ENCODE measurements around the gene EEFSEC. TPM values are rescaled to one million over a fixed set of nuclear protein-coding genes. Genes with fewer than 3 reads are reported as not detected.

EEFSEC gene
- total and polyA plus RNA-seq, 7 experiments from 2014 or later, result 17.3 to 31.4 (median 18.3) TPM

- Histone ChIP-seq H3K27me3 (ENCODE audit: control insufficient read depth in 2 of 2, insufficient read depth in 2 of 2, low read length in 2 of 2) (no peaks in the 10 kb centered on the region), H3K36me3 (ENCODE audit: control insufficient read depth in 2 of 3, insufficient read depth in 3 of 3, low read length in 3 of 3) (no peaks in the 10 kb centered on the region), H3K27ac (ENCODE audit: low read depth, low read length) (no peak overlapping the region), H3K4me3 (ENCODE audit: low read length) (no peak overlapping the region), H3K9me3 (ENCODE audit: control insufficient read depth in 2 of 3, low read length in 3 of 3) (peaks cover 0 to 17% (median 0%) of the 10 kb centered on the region in 3 experiments), H3K4me1 (ENCODE audit: control insufficient read depth in 2 of 2, insufficient read depth in 2 of 2, low read length in 2 of 2) (peaks cover 0 to 12% of the 10 kb centered on the region in 2 donors)
- Mint-ChIP-seq H3K27me3 (peaks cover 6 to 12% (median 11%) of the 10 kb centered on the region in 5 donors), H3K4me3 (no peak overlapping the region), H3K4me1 (peaks cover 11 to 28% (median 25%) of the 10 kb centered on the region in 7 donors), H3K9me3 (peaks cover 0 to 35% (median 19%) of the 10 kb centered on the region in 11 donors), H3K36me3 (peaks cover 7 to 36% (median 17%) of the 10 kb centered on the region in 5 donors), H3K27ac (no peak overlapping the region)
- POLR2A ChIA-PET, result no interaction called here
- no peak for ATAC-seq
- CTCF ChIA-PET, result no interaction called here
- DNase-seq, result no peak
- intact Hi-C loops (cut with micrococcal nuclease), result no loop called here
Measured at GRCh38 chr3:128443771-128444170, 290.5 kb downstream of the EEFSEC start.

- Histone ChIP-seq H3K36me3 (ENCODE audit: control insufficient read depth in 2 of 3, insufficient read depth in 3 of 3, low read length in 3 of 3) (no peaks in the 10 kb centered on the region), H3K27me3 (ENCODE audit: control insufficient read depth in 2 of 2, insufficient read depth in 2 of 2, low read length in 2 of 2) (no peaks in the 10 kb centered on the region), H3K9me3 (ENCODE audit: control insufficient read depth in 2 of 3, low read length in 3 of 3) (peaks cover 0 to 20% (median 0%) of the 10 kb centered on the region in 3 experiments), H3K4me3 (ENCODE audit: low read length) (no peak overlapping the region), H3K4me1 (ENCODE audit: control insufficient read depth in 2 of 2, insufficient read depth in 2 of 2, low read length in 2 of 2) (peaks cover 0 to 17% of the 10 kb centered on the region in 2 donors), H3K27ac (ENCODE audit: low read depth, low read length) (no peak overlapping the region)
- peaks cover 0 to 3% (median 0%) of the 10 kb centered on the region in 5 donors for H3K27me3 Mint-ChIP-seq
- no peak for DNase-seq
- no peak for ATAC-seq
- peaks cover 17 to 41% (median 33%) of the 10 kb centered on the region in 7 donors for H3K4me1 Mint-ChIP-seq
- H3K27ac Mint-ChIP-seq, result peak overlapping the region in 1 of 9 donors; percentile 1
- ChIA-PET POLR2A (no interaction called here), CTCF (no interaction called here)
- peaks cover 7 to 46% (median 19%) of the 10 kb centered on the region in 5 donors for H3K36me3 Mint-ChIP-seq
- intact Hi-C loops (cut with micrococcal nuclease), result loop anchor here (5.0 kb wide), 1 partner anchor 42 kb away; no protein-coding TSS in a partner anchor
- H3K4me3 Mint-ChIP-seq, result no peak overlapping the region
- peaks cover 8 to 45% (median 26%) of the 10 kb centered on the region in 11 donors for H3K9me3 Mint-ChIP-seq
Measured at GRCh38 chr3:128445357-128445756, 292.1 kb downstream of the EEFSEC start.

GRCh38 chr3:128446821-128447220 lies 293.5 kb downstream of the EEFSEC start:
- peak overlapping the region in 2 of 10 donors; percentile 12 to 31 for H3K4me3 Mint-ChIP-seq
- H3K36me3 ChIP-seq (ENCODE audit: control insufficient read depth in 2 of 3, insufficient read depth in 3 of 3, low read length in 3 of 3), result no peaks in the 10 kb centered on the region
- ChIA-PET CTCF (no interaction called here), POLR2A (no interaction called here)
- H3K27ac Mint-ChIP-seq, result peak overlapping the region in 6 of 9 donors; percentile 15 to 94 (median 48)
- ATAC-seq (no peak), DNase-seq (no peak)
- no peak overlapping the region for H3K4me3 ChIP-seq (ENCODE audit: low read length)
- no peaks in the 10 kb centered on the region for H3K27me3 ChIP-seq (ENCODE audit: control insufficient read depth in 2 of 2, insufficient read depth in 2 of 2, low read length in 2 of 2)
- peaks cover 0 to 17% of the 10 kb centered on the region in 2 donors for H3K4me1 ChIP-seq (ENCODE audit: control insufficient read depth in 2 of 2, insufficient read depth in 2 of 2, low read length in 2 of 2)
- H3K9me3 ChIP-seq (ENCODE audit: control insufficient read depth in 2 of 3, low read length in 3 of 3), result peaks cover 0 to 20% (median 0%) of the 10 kb centered on the region in 3 experiments
- H3K27ac ChIP-seq (ENCODE audit: low read depth, low read length), result no peak overlapping the region
- H3K27me3 Mint-ChIP-seq, result peaks cover 0 to 3% (median 0%) of the 10 kb centered on the region in 5 donors
- peaks cover 17 to 45% (median 36%) of the 10 kb centered on the region in 7 donors for H3K4me1 Mint-ChIP-seq
- peaks cover 11 to 49% (median 19%) of the 10 kb centered on the region in 5 donors for H3K36me3 Mint-ChIP-seq
- peaks cover 10 to 48% (median 27%) of the 10 kb centered on the region in 11 donors for H3K9me3 Mint-ChIP-seq
- intact Hi-C loops (cut with micrococcal nuclease), result loop anchor here (5.0 kb wide), 1 partner anchor 40 kb away; no protein-coding TSS in a partner anchor

GRCh38 chr3:128447561-128448013 lies 294.3 kb downstream of the EEFSEC start:
- Mint-ChIP-seq H3K36me3 (peaks cover 9 to 49% (median 19%) of the 10 kb centered on the region in 5 donors), H3K27ac (peak overlapping the region in 7 of 9 donors; percentile 39 to 94 (median 81)), H3K4me3 (peak overlapping the region in 6 of 10 donors; percentile 4 to 82 (median 34)), H3K9me3 (peaks cover 10 to 48% (median 27%) of the 10 kb centered on the region in 11 donors), H3K4me1 (peaks cover 17 to 45% (median 36%) of the 10 kb centered on the region in 7 donors), H3K27me3 (peaks cover 0 to 8% (median 3%) of the 10 kb centered on the region in 5 donors)
- Histone ChIP-seq H3K27ac (ENCODE audit: low read depth, low read length) (peak overlapping the region; percentile 4), H3K27me3 (ENCODE audit: control insufficient read depth in 2 of 2, insufficient read depth in 2 of 2, low read length in 2 of 2) (no peaks in the 10 kb centered on the region), H3K4me3 (ENCODE audit: low read length) (no peak overlapping the region), H3K36me3 (ENCODE audit: control insufficient read depth in 2 of 3, insufficient read depth in 3 of 3, low read length in 3 of 3) (no peaks in the 10 kb centered on the region), H3K9me3 (ENCODE audit: control insufficient read depth in 2 of 3, low read length in 3 of 3) (peaks cover 0 to 20% (median 0%) of the 10 kb centered on the region in 3 experiments), H3K4me1 (ENCODE audit: control insufficient read depth in 2 of 2, insufficient read depth in 2 of 2, low read length in 2 of 2) (peaks cover 0 to 17% of the 10 kb centered on the region in 2 donors)
- POLR2A ChIA-PET, result interaction anchor here (0.7 kb wide), 1 partner anchor 446 kb away, joined by 4 read pairs; no protein-coding TSS in a partner anchor
- intact Hi-C loops (cut with micrococcal nuclease), result loop anchor here (1.0 to 5.0 kb wide), 2 partner anchors 21 to 40 kb away; no protein-coding TSS in a partner anchor
- DNase-seq, result peak in 5 of 9 donors; percentile 22 to 63 (median 27)
- CTCF ChIA-PET, result no interaction called here
- peak; percentile 29 for ATAC-seq

- Histone ChIP-seq H3K4me1 (ENCODE audit: control insufficient read depth in 2 of 2, insufficient read depth in 2 of 2, low read length in 2 of 2) (peaks cover 0 to 17% of the 10 kb centered on the region in 2 donors), H3K9me3 (ENCODE audit: control insufficient read depth in 2 of 3, low read length in 3 of 3) (peaks cover 0 to 20% (median 0%) of the 10 kb centered on the region in 3 experiments), H3K27me3 (ENCODE audit: control insufficient read depth in 2 of 2, insufficient read depth in 2 of 2, low read length in 2 of 2) (no peaks in the 10 kb centered on the region), H3K27ac (ENCODE audit: low read depth, low read length) (peak overlapping the region; percentile 52), H3K4me3 (ENCODE audit: low read length) (no peak overlapping the region), H3K36me3 (ENCODE audit: control insufficient read depth in 2 of 3, insufficient read depth in 3 of 3, low read length in 3 of 3) (no peaks in the 10 kb centered on the region)
- intact Hi-C loops (cut with micrococcal nuclease), result loop anchor here (1.0 to 5.0 kb wide), 2 partner anchors 22 to 39 kb away; no protein-coding TSS in a partner anchor
- Mint-ChIP-seq H3K36me3 (peaks cover 8 to 49% (median 19%) of the 10 kb centered on the region in 5 donors), H3K27ac (peak overlapping the region; percentile 81 to 97 (median 93)), H3K4me3 (peak overlapping the region; percentile 9 to 86 (median 70)), H3K9me3 (peaks cover 10 to 48% (median 27%) of the 10 kb centered on the region in 11 donors), H3K27me3 (peaks cover 0 to 8% (median 5%) of the 10 kb centered on the region in 5 donors), H3K4me1 (peaks cover 19 to 45% (median 36%) of the 10 kb centered on the region in 7 donors)
- CTCF ChIA-PET, result no interaction called here
- POLR2A ChIA-PET, result interaction anchor here (1.3 to 1.4 kb wide), 2 partner anchors 10 to 42 kb away, joined by 3 to 4 read pairs; no protein-coding TSS in a partner anchor
- ATAC-seq (peak; percentile 77), DNase-seq (peak in 7 of 9 donors; percentile 55 to 79 (median 71))
Measured at GRCh38 chr3:128448491-128448890, 295.2 kb downstream of the EEFSEC start.

- ATAC-seq, result no peak
- Histone ChIP-seq H3K27me3 (ENCODE audit: control insufficient read depth in 2 of 2, insufficient read depth in 2 of 2, low read length in 2 of 2) (no peaks in the 10 kb centered on the region), H3K36me3 (ENCODE audit: control insufficient read depth in 2 of 3, insufficient read depth in 3 of 3, low read length in 3 of 3) (no peaks in the 10 kb centered on the region), H3K27ac (ENCODE audit: low read depth, low read length) (peak overlapping the region; percentile 52), H3K4me1 (ENCODE audit: control insufficient read depth in 2 of 2, insufficient read depth in 2 of 2, low read length in 2 of 2) (peaks cover 0 to 17% of the 10 kb centered on the region in 2 donors), H3K4me3 (ENCODE audit: low read length) (no peak overlapping the region), H3K9me3 (ENCODE audit: control insufficient read depth in 2 of 3, low read length in 3 of 3) (peaks cover 0 to 20% (median 0%) of the 10 kb centered on the region in 3 experiments)
- Mint-ChIP-seq H3K9me3 (peaks cover 10 to 48% (median 27%) of the 10 kb centered on the region in 11 donors), H3K4me3 (peak overlapping the region in 4 of 10 donors; percentile 62 to 82 (median 70)), H3K4me1 (peaks cover 19 to 45% (median 36%) of the 10 kb centered on the region in 7 donors), H3K36me3 (peaks cover 8 to 49% (median 16%) of the 10 kb centered on the region in 5 donors), H3K27me3 (peaks cover 0 to 12% (median 5%) of the 10 kb centered on the region in 5 donors), H3K27ac (peak overlapping the region; percentile 81 to 97 (median 93))
- POLR2A ChIA-PET, result interaction anchor here (1.3 to 1.4 kb wide), 2 partner anchors 9 to 41 kb away, joined by 3 to 4 read pairs; no protein-coding TSS in a partner anchor
- no peak for DNase-seq
- CTCF ChIA-PET, result no interaction called here
- intact Hi-C loops (cut with micrococcal nuclease), result loop anchor here (5.0 kb wide), 1 partner anchor 38 kb away; no protein-coding TSS in a partner anchor
Measured at GRCh38 chr3:128449111-128449638, 295.9 kb downstream of the EEFSEC start.
